ENCODE results near the gene NEDD8.

DNA sequence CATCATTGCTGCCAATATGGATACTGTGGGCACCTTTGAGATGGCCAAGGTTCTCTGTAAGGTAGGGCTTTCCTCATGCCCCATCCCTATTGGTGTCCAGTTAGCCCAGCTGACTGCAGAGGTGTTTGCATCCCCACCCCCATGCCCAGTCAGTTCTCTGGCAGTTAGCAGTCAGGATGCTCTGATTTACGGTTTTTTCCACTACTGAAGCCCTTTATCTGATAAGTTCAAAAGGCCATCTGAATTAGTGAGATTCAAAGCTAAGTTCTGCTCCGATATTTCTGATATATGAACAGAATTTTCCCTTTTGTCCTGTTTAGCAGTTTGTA is 1.3 kb upstream of the NEDD8 start:
- TF ChIP-seq FOXK2 (IDR thresholded peaks at IDR 0.05), result no peak
- no peak for TF ChIP-seq BHLHE40 (IDR thresholded peaks at IDR 0.05; ENCODE audit: borderline replicate concordance)
- TF ChIP-seq FOXM1 (IDR thresholded peaks at IDR 0.05; ENCODE audit: borderline replicate concordance), result no peak
- no peak for TF ChIP-seq NFRKB (IDR thresholded peaks at IDR 0.05)
- no peak for TF ChIP-seq SP1 (IDR thresholded peaks at IDR 0.05)
- peak; percentile 47 for TF ChIP-seq PKNOX1 (IDR thresholded peaks at IDR 0.05)
- TF ChIP-seq HDGF (IDR thresholded peaks at IDR 0.05; ENCODE audit: borderline replicate concordance), result no peak
- no peak for TF ChIP-seq ZNF384 (IDR thresholded peaks at IDR 0.05)
- TF ChIP-seq FOXA1 (IDR thresholded peaks at IDR 0.05), result no peak
- no peak for TF ChIP-seq TARDBP (IDR thresholded peaks at IDR 0.05)
- TF ChIP-seq ELF4 (IDR thresholded peaks at IDR 0.05), result no peak
- no peak for TF ChIP-seq LEF1 (IDR thresholded peaks at IDR 0.05; ENCODE audit: borderline replicate concordance)
- TF ChIP-seq L3MBTL2 (conservative IDR thresholded peaks at IDR 0.05), result no peak
- no peak for TF ChIP-seq ARNT (IDR thresholded peaks at IDR 0.05)
